ENCODE results near the gene RIMS3.

The RIMS3 gene

GRCh38 chr1:40612345-40612831, 53.1 kb downstream of the RIMS3 start:
- Histone ChIP-seq H3K4me1 (ENCODE audit: low read length) (no peaks in the 10 kb centered on the region), H3K79me2 (ENCODE audit: low read length) (no peaks in the 10 kb centered on the region), H3K27ac (ENCODE audit: low read length) (no peak overlapping the region), H3K9ac (ENCODE audit: low read length) (no peak overlapping the region), H3K9me3 (replicated peaks; ENCODE audit: insufficient read depth, low read length) (no peaks in the 10 kb centered on the region), H2AFZ (ENCODE audit: low read length) (peak overlapping the region; percentile 45; the same call in 1 of the 2 replicates), H3K9me2 (replicated peaks; ENCODE audit: insufficient read depth, low read length) (no peaks in the 10 kb centered on the region), H3K4me2 (ENCODE audit: low read depth, low read length) (no peak overlapping the region), H3K27me3 (replicated peaks; ENCODE audit: insufficient read depth, low read length) (no peaks in the 10 kb centered on the region), H3K36me3 (replicated peaks; ENCODE audit: insufficient read depth, low read length) (no peaks in the 10 kb centered on the region), H3K4me3 (ENCODE audit: low read length) (no peak overlapping the region), H3F3A (ENCODE audit: insufficient read depth, low read length) (no peaks in the 10 kb centered on the region), H4K20me1 (ENCODE audit: insufficient read depth, low read length) (no peaks in the 10 kb centered on the region)
- TF ChIP-seq, protein P1, sequence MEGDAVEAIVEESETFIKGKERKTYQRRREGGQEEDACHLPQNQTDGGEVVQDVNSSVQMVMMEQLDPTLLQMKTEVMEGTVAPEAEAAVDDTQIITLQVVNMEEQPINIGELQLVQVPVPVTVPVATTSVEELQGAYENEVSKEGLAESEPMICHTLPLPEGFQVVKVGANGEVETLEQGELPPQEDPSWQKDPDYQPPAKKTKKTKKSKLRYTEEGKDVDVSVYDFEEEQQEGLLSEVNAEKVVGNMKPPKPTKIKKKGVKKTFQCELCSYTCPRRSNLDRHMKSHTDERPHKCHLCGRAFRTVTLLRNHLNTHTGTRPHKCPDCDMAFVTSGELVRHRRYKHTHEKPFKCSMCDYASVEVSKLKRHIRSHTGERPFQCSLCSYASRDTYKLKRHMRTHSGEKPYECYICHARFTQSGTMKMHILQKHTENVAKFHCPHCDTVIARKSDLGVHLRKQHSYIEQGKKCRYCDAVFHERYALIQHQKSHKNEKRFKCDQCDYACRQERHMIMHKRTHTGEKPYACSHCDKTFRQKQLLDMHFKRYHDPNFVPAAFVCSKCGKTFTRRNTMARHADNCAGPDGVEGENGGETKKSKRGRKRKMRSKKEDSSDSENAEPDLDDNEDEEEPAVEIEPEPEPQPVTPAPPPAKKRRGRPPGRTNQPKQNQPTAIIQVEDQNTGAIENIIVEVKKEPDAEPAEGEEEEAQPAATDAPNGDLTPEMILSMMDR (IDR thresholded peaks at IDR 0.05; ENCODE audit: low read length), result peak; percentile 95
- no peak for TF ChIP-seq EZH2 (optimal IDR thresholded peaks at IDR 0.05; ENCODE audit: low read depth, low read length)
- peak; percentile 72 for DNase-seq

GRCh38 chr1:40610156-40610555, 55.3 kb downstream of the RIMS3 start:
- Histone ChIP-seq H3K9ac (ENCODE audit: low read length) (no peak overlapping the region), H3K27ac (ENCODE audit: low read length) (no peak overlapping the region), H3K79me2 (ENCODE audit: low read length) (no peaks in the 10 kb centered on the region), H4K20me1 (ENCODE audit: insufficient read depth, low read length) (no peaks in the 10 kb centered on the region), H3K4me2 (ENCODE audit: low read depth, low read length) (no peak overlapping the region), H3K4me1 (ENCODE audit: low read length) (no peaks in the 10 kb centered on the region), H3F3A (ENCODE audit: insufficient read depth, low read length) (no peaks in the 10 kb centered on the region), H3K27me3 (replicated peaks; ENCODE audit: insufficient read depth, low read length) (no peaks in the 10 kb centered on the region), H3K9me3 (replicated peaks; ENCODE audit: insufficient read depth, low read length) (no peaks in the 10 kb centered on the region), H3K9me2 (replicated peaks; ENCODE audit: insufficient read depth, low read length) (no peaks in the 10 kb centered on the region), H3K36me3 (replicated peaks; ENCODE audit: insufficient read depth, low read length) (no peaks in the 10 kb centered on the region), H3K4me3 (ENCODE audit: low read length) (no peak overlapping the region), H2AFZ (ENCODE audit: low read length) (no peak overlapping the region)
- no peak for TF ChIP-seq EZH2phosphoT487 (IDR thresholded peaks at IDR 0.05; ENCODE audit: low read length)
- TF ChIP-seq EZH2 (optimal IDR thresholded peaks at IDR 0.05; ENCODE audit: low read depth, low read length), result no peak
- TF ChIP-seq, protein P1 (IDR thresholded peaks at IDR 0.05; ENCODE audit: low read length), result no peak
- DNase-seq, result no peak

- no peak for DNase-seq
- H3K4me3 ChIP-seq (ENCODE audit: low read length), result no peak overlapping the region
- no peaks in the 10 kb centered on the region for H4K20me1 ChIP-seq (ENCODE audit: insufficient read depth, low read length)
- no peaks in the 10 kb centered on the region for H3K4me1 ChIP-seq (ENCODE audit: low read length)
- no peaks in the 10 kb centered on the region for H3F3A ChIP-seq (ENCODE audit: insufficient read depth, low read length)
- H3K36me3 ChIP-seq (replicated peaks; ENCODE audit: insufficient read depth, low read length), result no peaks in the 10 kb centered on the region
- H3K9ac ChIP-seq (ENCODE audit: low read length), result no peak overlapping the region
- no peak overlapping the region for H3K4me2 ChIP-seq (ENCODE audit: low read depth, low read length)
- no peaks in the 10 kb centered on the region for H3K9me2 ChIP-seq (replicated peaks; ENCODE audit: insufficient read depth, low read length)
- TF ChIP-seq EZH2phosphoT487 (IDR thresholded peaks at IDR 0.05; ENCODE audit: low read length) (no peak), EZH2 (optimal IDR thresholded peaks at IDR 0.05; ENCODE audit: low read depth, low read length) (no peak)
- TF ChIP-seq, protein P1 (IDR thresholded peaks at IDR 0.05; ENCODE audit: low read length), result no peak
- no peak overlapping the region for H2AFZ ChIP-seq (ENCODE audit: low read length)
- H3K27ac ChIP-seq (ENCODE audit: low read length), result no peak overlapping the region
- no peaks in the 10 kb centered on the region for H3K9me3 ChIP-seq (replicated peaks; ENCODE audit: insufficient read depth, low read length)
- no peaks in the 10 kb centered on the region for H3K27me3 ChIP-seq (replicated peaks; ENCODE audit: insufficient read depth, low read length)
- H3K79me2 ChIP-seq (ENCODE audit: low read length), result no peaks in the 10 kb centered on the region
Observed at GRCh38 chr1:40607921-40608320, 57.6 kb downstream of the RIMS3 start.
